AG04450 (cell line): ENCODE data around the gene GALNT6. TPM values are rescaled to one million over a fixed set of nuclear protein-coding genes. Genes with fewer than 3 reads are reported as not detected.

Experiments used
- CTCF ChIA-PET: fragments of 300-600, 350-600 bp; formaldehyde crosslinking; extraction: SDS; loops from one replicate; lab custom pipeline; 2022; ENCODE audit warnings: antibody characterized with exemption, inconsistent platforms; lab: Charles Lee
- POLR2A ChIA-PET: fragments of 350-600 bp; formaldehyde crosslinking; extraction: SDS; loops from one replicate; lab custom pipeline; 2021; ENCODE audit warnings: antibody characterized with exemption, inconsistent platforms; lab: Yijun Ruan, JAX
- DNase-seq: peaks from one replicate; pipeline ENCODE4 v3.0.0-alpha.2; 2011; ENCODE audit warnings: low read depth, low spot score
- H3K27ac ChIP-seq: one replicate; pipeline ENCODE4 v1.5.1; 2012; ENCODE audit warnings: low read depth, low read length, control low read depth
- H3K27me3 ChIP-seq: one replicate; pipeline ENCODE4 v1.6.0; 2012; ENCODE audit warnings: low read length; ENCODE audit not compliant: control insufficient read depth, insufficient read depth
- H3K4me3 ChIP-seq: 2 replicates; pipeline ENCODE4 v1.5.1; 2011; ENCODE audit warnings: mild to moderate bottlenecking, low read depth, low read length, control low read depth
- H3K9me3 ChIP-seq: 2 replicates; pipeline ENCODE4 v1.5.1; 2012; ENCODE audit warnings: low read length; ENCODE audit not compliant: control insufficient read depth, insufficient read depth
- polyA plus RNA-seq: library from polyadenylated mRNA; depleted of rRNA; stranded (reverse); fragments of >200 nt; gene quantifications from 2 replicates; pipeline ENCODE4 v1.2.3, GENCODE V29; 2011
- TF ChIP-seq, protein P1 (sequence below): IDR thresholded peaks from 2 replicates; pipeline ENCODE4 v1.5.1; 2011; ENCODE audit warnings: low read depth, low read length, control low read depth, inconsistent platforms

GALNT6 gene
- polyA plus RNA-seq, 1 experiment, result 31.1 TPM

DNA sequence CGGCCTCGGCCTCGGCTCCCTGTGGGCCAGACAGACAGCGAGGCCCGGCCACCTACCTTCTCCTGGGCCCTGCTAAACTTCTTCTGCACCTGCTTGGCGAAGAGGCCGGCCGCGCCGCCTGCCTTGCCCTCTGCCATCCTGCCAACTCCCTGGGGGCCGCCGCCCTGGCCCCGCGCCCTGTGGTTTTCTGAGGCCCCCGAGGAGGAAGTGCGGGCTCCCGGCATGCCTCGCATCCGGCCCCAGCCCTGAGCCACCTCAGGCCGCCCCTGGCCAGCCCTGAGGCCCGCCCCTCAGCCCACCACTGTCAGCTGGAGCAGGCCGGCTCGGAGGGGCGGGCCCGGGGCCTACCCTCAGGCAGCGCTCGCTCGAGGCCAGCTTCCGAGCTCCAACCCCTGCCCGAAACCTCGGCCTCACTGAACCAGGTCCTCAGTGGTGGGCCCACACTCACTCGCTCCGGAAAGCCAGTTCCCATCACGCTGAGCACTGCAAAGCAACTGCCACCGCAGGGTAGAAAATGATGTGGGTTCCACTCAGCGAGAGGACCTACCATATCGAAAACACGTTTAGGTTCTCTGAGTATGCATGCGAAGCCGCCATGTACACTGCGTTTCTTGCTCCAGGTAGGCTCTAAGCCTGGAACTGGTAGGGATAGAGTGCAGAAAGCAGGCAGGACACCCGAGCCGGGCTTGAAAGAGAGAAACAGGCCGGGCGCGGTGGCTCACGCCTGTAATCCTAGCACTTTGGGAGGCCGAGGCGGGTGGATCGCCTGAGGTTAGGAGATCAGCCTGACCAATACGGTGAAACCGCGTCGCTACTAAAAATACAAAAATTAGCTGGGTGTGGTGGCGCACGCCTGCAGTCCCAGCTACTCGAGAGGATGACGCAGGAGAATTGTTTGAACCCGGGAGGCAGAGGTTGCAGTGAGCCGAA lies 67.0 kb downstream of the GALNT6 start, which contains the start of gene BIN2:
TSS of gene BIN2 (minus strand) at position 209 of the 930 bp plus-strand sequence. CDS start at position 137, 72 bp downstream.
- DNase-seq, result no peak
- no peaks in the 10 kb centered on the region for H3K27me3 ChIP-seq
- no peak within 1 kb of the TSS for H3K27ac ChIP-seq
- no peak within 1 kb of the TSS for H3K4me3 ChIP-seq
- ChIA-PET POLR2A (interaction anchor here (0.6 kb wide), 1 partner anchor 555 kb away, joined by 3 read pairs; no protein-coding TSS in a partner anchor), CTCF (no interaction called here)
- H3K9me3 ChIP-seq, result no peaks in the 10 kb centered on the region
- TF ChIP-seq, protein P1, sequence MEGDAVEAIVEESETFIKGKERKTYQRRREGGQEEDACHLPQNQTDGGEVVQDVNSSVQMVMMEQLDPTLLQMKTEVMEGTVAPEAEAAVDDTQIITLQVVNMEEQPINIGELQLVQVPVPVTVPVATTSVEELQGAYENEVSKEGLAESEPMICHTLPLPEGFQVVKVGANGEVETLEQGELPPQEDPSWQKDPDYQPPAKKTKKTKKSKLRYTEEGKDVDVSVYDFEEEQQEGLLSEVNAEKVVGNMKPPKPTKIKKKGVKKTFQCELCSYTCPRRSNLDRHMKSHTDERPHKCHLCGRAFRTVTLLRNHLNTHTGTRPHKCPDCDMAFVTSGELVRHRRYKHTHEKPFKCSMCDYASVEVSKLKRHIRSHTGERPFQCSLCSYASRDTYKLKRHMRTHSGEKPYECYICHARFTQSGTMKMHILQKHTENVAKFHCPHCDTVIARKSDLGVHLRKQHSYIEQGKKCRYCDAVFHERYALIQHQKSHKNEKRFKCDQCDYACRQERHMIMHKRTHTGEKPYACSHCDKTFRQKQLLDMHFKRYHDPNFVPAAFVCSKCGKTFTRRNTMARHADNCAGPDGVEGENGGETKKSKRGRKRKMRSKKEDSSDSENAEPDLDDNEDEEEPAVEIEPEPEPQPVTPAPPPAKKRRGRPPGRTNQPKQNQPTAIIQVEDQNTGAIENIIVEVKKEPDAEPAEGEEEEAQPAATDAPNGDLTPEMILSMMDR, result no peak

DNA sequence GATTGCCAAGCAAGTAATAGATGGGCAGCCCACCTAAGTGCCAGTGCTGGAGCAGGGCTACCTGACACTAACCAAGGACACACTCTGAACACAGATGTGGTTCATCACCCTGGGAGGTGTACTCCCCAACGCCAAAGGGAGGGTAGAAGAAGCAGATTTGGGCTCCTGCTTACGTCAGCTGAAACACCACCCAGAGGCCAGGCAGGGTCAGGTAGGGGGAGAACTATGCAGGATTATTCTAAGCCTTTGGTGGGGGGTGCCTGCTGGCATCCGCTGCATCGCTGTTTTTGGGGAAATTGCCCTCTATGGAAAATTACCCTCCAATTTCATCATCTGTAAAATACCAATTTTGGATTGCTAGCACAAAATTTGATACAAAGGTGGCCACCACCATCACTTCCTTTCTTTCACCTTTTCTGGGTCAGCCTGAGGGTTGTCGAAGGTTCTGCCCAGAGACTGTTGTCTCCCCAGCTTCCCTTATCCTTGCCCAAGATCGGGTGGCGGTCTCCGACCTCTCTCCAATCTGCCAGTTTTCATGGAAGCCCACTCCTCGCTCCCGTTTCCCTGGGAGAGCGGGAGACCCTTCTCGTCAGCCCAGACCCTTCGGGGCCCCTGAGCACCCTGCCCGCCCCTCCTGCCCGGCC lies 67.8 kb downstream of the GALNT6 start:
- H3K27ac ChIP-seq, result no peak overlapping the region
- ChIA-PET POLR2A (no interaction called here), CTCF (interaction anchor here (1.5 kb wide), 1 partner anchor 18 kb away, joined by 5 read pairs; no protein-coding TSS in a partner anchor)
- TF ChIP-seq, protein P1, result no peak
- no peaks in the 10 kb centered on the region for H3K9me3 ChIP-seq
- no peaks in the 10 kb centered on the region for H3K27me3 ChIP-seq
- no peak for DNase-seq
- no peak overlapping the region for H3K4me3 ChIP-seq

DNA sequence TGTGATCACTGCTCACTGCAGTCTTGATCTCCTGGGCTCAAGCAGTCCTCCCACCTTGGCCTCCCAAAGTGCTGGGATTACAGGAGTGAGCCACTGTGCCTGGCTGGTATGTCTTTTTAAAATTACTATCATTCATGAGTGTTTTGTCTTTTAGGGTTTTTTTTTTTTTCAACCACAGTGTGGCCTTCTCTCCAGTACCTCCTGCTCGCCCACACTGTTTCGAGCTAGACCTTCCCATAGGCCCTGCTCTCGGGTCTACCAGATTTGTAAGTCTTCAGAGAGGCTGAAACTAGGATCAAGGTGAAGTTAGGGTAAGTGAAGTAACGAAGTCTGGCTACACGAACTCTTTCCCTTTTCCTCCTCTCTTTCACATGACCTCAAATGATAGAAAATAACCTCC lies 68.8 kb downstream of the GALNT6 start:
- H3K27ac ChIP-seq, result no peak overlapping the region
- H3K27me3 ChIP-seq, result no peaks in the 10 kb centered on the region
- no peak for DNase-seq
- no peak overlapping the region for H3K4me3 ChIP-seq
- TF ChIP-seq, protein P1, result no peak
- POLR2A ChIA-PET, result no interaction called here
- no peaks in the 10 kb centered on the region for H3K9me3 ChIP-seq
- CTCF ChIA-PET, result interaction anchor here (0.6 to 1.5 kb wide), 2 partner anchors 10 to 18 kb away, joined by 3 to 5 read pairs; no protein-coding TSS in a partner anchor

DNA sequence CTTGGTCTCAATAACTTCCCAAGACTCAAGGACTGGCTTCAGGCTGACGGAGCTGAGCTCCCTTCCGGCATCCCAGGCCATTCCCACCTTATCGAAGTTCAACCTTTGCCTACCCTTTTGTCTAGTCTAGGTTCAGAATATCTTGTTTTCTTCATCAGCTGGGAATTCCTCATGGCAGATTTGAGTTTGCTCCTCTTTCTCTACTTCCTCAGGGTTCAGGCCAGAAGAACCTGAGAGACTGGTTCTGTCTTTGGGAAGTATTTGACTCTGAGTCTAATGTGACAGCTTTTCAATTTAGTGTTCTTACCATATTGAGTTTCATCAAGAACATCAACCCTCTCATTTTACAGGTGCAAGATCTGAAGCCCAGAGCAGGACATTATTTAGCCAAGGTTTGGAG lies 69.3 kb downstream of the GALNT6 start:
- POLR2A ChIA-PET, result no interaction called here
- CTCF ChIA-PET, result interaction anchor here (1.5 kb wide), 1 partner anchor 19 kb away, joined by 5 read pairs; no protein-coding TSS in a partner anchor
- TF ChIP-seq, protein P1, result no peak
- DNase-seq, result no peak
- no peaks in the 10 kb centered on the region for H3K9me3 ChIP-seq
- no peak overlapping the region for H3K4me3 ChIP-seq
- H3K27me3 ChIP-seq, result no peaks in the 10 kb centered on the region
- no peak overlapping the region for H3K27ac ChIP-seq
